ENCODE results near the gene DQX1.

The DQX1 gene

GRCh38 chr2:74513605-74514367 is 12.2 kb downstream of the DQX1 start:
- Histone ChIP-seq H3K36me3 (ENCODE audit: control insufficient read depth in 1 of 2, insufficient read depth in 2 of 2, low read length in 2 of 2) (no peaks in the 10 kb centered on the region), H3K4me3 (ENCODE audit: low read depth in 1 of 2, low read length in 2 of 2) (no peak overlapping the region), H3K27ac (ENCODE audit: low read length) (no peak overlapping the region), H3K9me3 (ENCODE audit: control insufficient read depth in 1 of 2, low read length in 2 of 2) (no peaks in the 10 kb centered on the region), H3K27me3 (ENCODE audit: low read depth, low read length) (peaks cover 76% of the 10 kb centered on the region), H3K4me1 (ENCODE audit: control insufficient read depth in 1 of 2, insufficient read depth in 2 of 2, low read length in 2 of 2) (peaks cover 0 to 30% of the 10 kb centered on the region in 2 donors)

GRCh38 chr2:74512744-74513604 is 13.1 kb downstream of the DQX1 start:
- peaks cover 68% of the 10 kb centered on the region for H3K27me3 ChIP-seq (ENCODE audit: low read depth, low read length)
- H3K27ac ChIP-seq (ENCODE audit: low read length) = no peak overlapping the region
- no peaks in the 10 kb centered on the region for H3K36me3 ChIP-seq (ENCODE audit: control insufficient read depth in 1 of 2, insufficient read depth in 2 of 2, low read length in 2 of 2)
- no peaks in the 10 kb centered on the region for H3K9me3 ChIP-seq (ENCODE audit: control insufficient read depth in 1 of 2, low read length in 2 of 2)
- no peak overlapping the region for H3K4me3 ChIP-seq (ENCODE audit: low read depth in 1 of 2, low read length in 2 of 2)
- H3K4me1 ChIP-seq (ENCODE audit: control insufficient read depth in 1 of 2, insufficient read depth in 2 of 2, low read length in 2 of 2) = peaks cover 0 to 36% of the 10 kb centered on the region in 2 donors

- Histone ChIP-seq H3K36me3 (ENCODE audit: control insufficient read depth in 1 of 2, insufficient read depth in 2 of 2, low read length in 2 of 2) (peaks cover 0 to 6% of the 10 kb centered on the region in 2 donors), H3K9me3 (ENCODE audit: control insufficient read depth in 1 of 2, low read length in 2 of 2) (no peaks in the 10 kb centered on the region), H3K27me3 (ENCODE audit: low read depth, low read length) (peaks cover 57% of the 10 kb centered on the region), H3K27ac (ENCODE audit: low read length) (no peak overlapping the region), H3K4me1 (ENCODE audit: control insufficient read depth in 1 of 2, insufficient read depth in 2 of 2, low read length in 2 of 2) (peaks cover 6 to 39% of the 10 kb centered on the region in 2 donors), H3K4me3 (ENCODE audit: low read depth in 1 of 2, low read length in 2 of 2) (no peak overlapping the region)
Observed at GRCh38 chr2:74511104-74511989, 14.7 kb downstream of the DQX1 start.

- peaks cover 5 to 13% of the 10 kb centered on the region in 2 donors for H3K36me3 ChIP-seq (ENCODE audit: control insufficient read depth in 1 of 2, insufficient read depth in 2 of 2, low read length in 2 of 2)
- H3K9me3 ChIP-seq (ENCODE audit: control insufficient read depth in 1 of 2, low read length in 2 of 2) = no peaks in the 10 kb centered on the region
- H3K27ac ChIP-seq (ENCODE audit: low read length) = no peak overlapping the region
- H3K4me3 ChIP-seq (ENCODE audit: low read depth in 1 of 2, low read length in 2 of 2) = no peak overlapping the region
- peaks cover 14 to 39% of the 10 kb centered on the region in 2 donors for H3K4me1 ChIP-seq (ENCODE audit: control insufficient read depth in 1 of 2, insufficient read depth in 2 of 2, low read length in 2 of 2)
- peaks cover 48% of the 10 kb centered on the region for H3K27me3 ChIP-seq (ENCODE audit: low read depth, low read length)
Observed at GRCh38 chr2:74510272-74510671, 15.8 kb downstream of the DQX1 start.

- H3K27ac ChIP-seq (ENCODE audit: low read length) = peak overlapping the region; percentile 98
- H3K4me1 ChIP-seq (ENCODE audit: control insufficient read depth in 1 of 2, insufficient read depth in 2 of 2, low read length in 2 of 2) = peaks cover 19 to 45% of the 10 kb centered on the region in 2 donors
- H3K4me3 ChIP-seq (ENCODE audit: low read depth in 1 of 2, low read length in 2 of 2) = peak overlapping the region; percentile 86 to 88
- H3K36me3 ChIP-seq (ENCODE audit: control insufficient read depth in 1 of 2, insufficient read depth in 2 of 2, low read length in 2 of 2) = peaks cover 13 to 26% of the 10 kb centered on the region in 2 donors
- H3K9me3 ChIP-seq (ENCODE audit: control insufficient read depth in 1 of 2, low read length in 2 of 2) = no peaks in the 10 kb centered on the region
- H3K27me3 ChIP-seq (ENCODE audit: low read depth, low read length) = peaks cover 25% of the 10 kb centered on the region
Observed at GRCh38 chr2:74507926-74508520, 18.0 kb downstream of the DQX1 start.

- Histone ChIP-seq H3K27me3 (ENCODE audit: low read depth, low read length) (peaks cover 19% of the 10 kb centered on the region), H3K4me1 (ENCODE audit: control insufficient read depth in 1 of 2, insufficient read depth in 2 of 2, low read length in 2 of 2) (peaks cover 19 to 51% of the 10 kb centered on the region in 2 donors), H3K36me3 (ENCODE audit: control insufficient read depth in 1 of 2, insufficient read depth in 2 of 2, low read length in 2 of 2) (peaks cover 13 to 26% of the 10 kb centered on the region in 2 donors), H3K27ac (ENCODE audit: low read length) (peak within 1 kb of the TSS; percentile 98), H3K4me3 (ENCODE audit: low read depth in 1 of 2, low read length in 2 of 2) (peak within 1 kb of the TSS; percentile 86 to 88), H3K9me3 (ENCODE audit: control insufficient read depth in 1 of 2, low read length in 2 of 2) (no peaks in the 10 kb centered on the region)
Observed at GRCh38 chr2:74507145-74507925, 18.7 kb downstream of the DQX1 start, which contains the start of gene PCGF1. Gene PCGF1, minus strand, starts transcription at chr2:74507695. Its CDS starts 27 bp downstream, at chr2:74507668.

GRCh38 chr2:74505448-74506246 is 20.4 kb downstream of the DQX1 start:
- H3K27me3 ChIP-seq (ENCODE audit: low read depth, low read length) = peaks cover 15% of the 10 kb centered on the region
- peaks cover 19 to 51% of the 10 kb centered on the region in 2 donors for H3K4me1 ChIP-seq (ENCODE audit: control insufficient read depth in 1 of 2, insufficient read depth in 2 of 2, low read length in 2 of 2)
- H3K36me3 ChIP-seq (ENCODE audit: control insufficient read depth in 1 of 2, insufficient read depth in 2 of 2, low read length in 2 of 2) = peaks cover 13 to 26% of the 10 kb centered on the region in 2 donors
- H3K27ac ChIP-seq (ENCODE audit: low read length) = no peak overlapping the region
- no peaks in the 10 kb centered on the region for H3K9me3 ChIP-seq (ENCODE audit: control insufficient read depth in 1 of 2, low read length in 2 of 2)
- H3K4me3 ChIP-seq (ENCODE audit: low read depth in 1 of 2, low read length in 2 of 2) = peak overlapping the region; percentile 46 to 88

GRCh38 chr2:74504591-74504990 is 21.4 kb downstream of the DQX1 start:
- no peaks in the 10 kb centered on the region for H3K9me3 ChIP-seq (ENCODE audit: control insufficient read depth in 1 of 2, low read length in 2 of 2)
- H3K36me3 ChIP-seq (ENCODE audit: control insufficient read depth in 1 of 2, insufficient read depth in 2 of 2, low read length in 2 of 2) = peaks cover 13 to 26% of the 10 kb centered on the region in 2 donors
- peaks cover 19 to 55% of the 10 kb centered on the region in 2 donors for H3K4me1 ChIP-seq (ENCODE audit: control insufficient read depth in 1 of 2, insufficient read depth in 2 of 2, low read length in 2 of 2)
- H3K27me3 ChIP-seq (ENCODE audit: low read depth, low read length) = peaks cover 19% of the 10 kb centered on the region
- no peak overlapping the region for H3K27ac ChIP-seq (ENCODE audit: low read length)
- peak overlapping the region; percentile 62 to 80 for H3K4me3 ChIP-seq (ENCODE audit: low read depth in 1 of 2, low read length in 2 of 2)

- Histone ChIP-seq H3K4me3 (ENCODE audit: low read depth in 1 of 2, low read length in 2 of 2) (peak overlapping the region; percentile 62 to 80), H3K4me1 (ENCODE audit: control insufficient read depth in 1 of 2, insufficient read depth in 2 of 2, low read length in 2 of 2) (peaks cover 19 to 63% of the 10 kb centered on the region in 2 donors), H3K9me3 (ENCODE audit: control insufficient read depth in 1 of 2, low read length in 2 of 2) (no peaks in the 10 kb centered on the region), H3K36me3 (ENCODE audit: control insufficient read depth in 1 of 2, insufficient read depth in 2 of 2, low read length in 2 of 2) (peaks cover 13 to 26% of the 10 kb centered on the region in 2 donors), H3K27me3 (ENCODE audit: low read depth, low read length) (peaks cover 26% of the 10 kb centered on the region), H3K27ac (ENCODE audit: low read length) (peak overlapping the region; percentile 83)
Observed at GRCh38 chr2:74503506-74504475, 22.2 kb downstream of the DQX1 start.

All from muscle layer of duodenum (tissue), 2 donors.